Hypothalamus (tissue), 51 donors: ENCODE results near the gene CACNG1.
"Not testable (repeated sequence)": the region's sequence is repeated elsewhere in the genome, so short reads cannot be mapped to it uniquely, and the experiment has no call there.

Experiments used
- DNase-seq, 51 donors: peaks; one replicate each; lab custom pipeline; 2025; lab: John Stamatoyannopoulos, UW

Gene CACNG1

DNA sequence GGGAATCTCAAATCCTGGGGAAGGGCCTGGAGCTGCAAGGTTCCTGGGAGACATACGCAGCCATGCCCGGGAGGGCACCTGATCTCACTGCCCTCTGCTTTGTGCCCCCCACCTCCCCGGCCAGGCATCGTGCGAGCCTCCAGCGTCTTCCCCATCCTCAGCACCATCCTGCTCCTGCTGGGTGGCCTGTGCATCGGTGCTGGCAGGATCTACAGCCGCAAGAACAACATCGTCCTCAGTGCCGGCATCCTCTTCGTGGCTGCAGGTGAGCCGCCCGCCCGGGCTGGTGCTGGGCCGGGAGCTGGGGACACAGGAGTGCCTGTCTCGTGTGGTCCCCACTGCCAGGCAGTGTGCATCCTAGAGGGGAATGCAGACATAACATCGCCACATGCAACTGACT, 19.6 kb upstream of the CACNG1 start:
- no peak for DNase-seq

DNA sequence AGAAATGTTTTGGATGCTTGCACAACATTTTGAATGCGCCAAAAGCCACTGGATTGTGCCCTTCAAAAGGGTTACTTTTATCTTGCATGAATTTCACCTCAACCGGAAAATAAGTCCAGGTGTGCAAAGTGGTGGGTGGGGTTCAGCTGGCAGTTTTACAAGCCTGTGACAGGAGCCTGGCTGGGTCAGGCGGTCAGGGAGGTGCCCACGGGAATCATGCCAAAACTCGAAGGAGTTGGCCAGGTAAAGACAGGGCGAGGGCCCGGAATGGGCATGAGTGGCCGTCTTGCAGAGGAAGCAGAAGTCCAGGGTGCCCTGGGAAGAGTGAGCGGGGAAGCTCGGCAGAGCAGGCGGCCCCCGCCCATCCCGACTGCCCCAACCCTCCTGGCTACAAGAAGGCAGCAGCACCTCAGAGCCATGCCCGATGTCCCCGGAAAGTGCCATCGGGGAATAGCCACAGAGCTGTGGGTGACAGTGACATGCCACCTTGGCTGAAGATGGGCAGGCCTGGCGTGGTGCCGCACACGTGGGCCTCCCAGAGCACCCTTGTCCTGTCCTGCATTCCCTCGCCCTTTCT, 19.1 kb upstream of the CACNG1 start:
- no peak for DNase-seq

DNA sequence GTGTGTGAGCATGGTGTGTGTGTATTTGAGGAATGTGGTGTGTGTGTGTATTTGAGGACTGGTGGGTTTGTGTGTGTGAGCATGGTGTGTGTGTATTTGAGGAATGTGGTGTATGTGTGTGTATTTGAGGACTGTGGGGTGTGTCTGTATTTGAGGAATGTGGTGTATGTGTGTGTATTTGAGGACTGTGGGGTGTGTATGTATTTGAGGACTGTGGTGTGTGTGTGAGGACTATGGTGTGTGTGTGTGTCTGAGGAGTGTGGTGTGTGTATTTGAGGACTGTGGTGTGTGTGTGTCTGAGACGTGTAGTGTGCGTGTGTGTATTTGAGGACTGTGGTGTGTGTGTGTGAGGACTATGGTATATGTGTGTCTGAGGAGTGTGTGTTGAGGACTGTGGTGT, 18.0 kb upstream of the CACNG1 start:
- no peak for DNase-seq

DNA sequence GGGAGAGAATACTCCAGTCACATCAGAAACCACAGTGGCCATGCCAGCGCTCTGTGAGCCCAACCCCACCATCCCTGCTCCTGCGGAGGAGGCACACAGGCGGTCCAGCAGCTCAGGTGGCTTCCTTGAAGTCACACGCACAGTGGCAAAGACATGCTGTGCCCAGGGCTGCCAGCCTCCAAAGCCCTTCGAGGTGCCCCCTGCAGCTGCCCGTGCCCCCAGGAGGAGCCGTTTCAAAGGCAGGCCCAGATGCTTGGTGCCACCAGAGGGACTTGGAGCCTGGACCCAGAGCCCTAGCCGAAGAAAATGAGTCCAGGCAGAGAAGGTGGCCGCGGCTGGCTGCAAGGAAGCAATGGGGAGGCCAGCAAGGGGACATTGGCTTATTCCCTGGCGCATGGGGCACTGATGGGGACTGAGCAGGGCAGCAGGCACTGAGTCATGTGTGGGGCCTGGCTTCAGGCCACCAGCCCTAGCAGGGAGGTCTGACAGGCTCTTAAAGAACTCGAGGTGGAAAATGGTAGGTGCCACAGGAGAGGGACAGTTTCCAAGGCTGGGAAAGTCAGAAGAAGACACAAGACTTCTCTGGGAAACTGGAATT, 17.2 kb upstream of the CACNG1 start:
- no peak for DNase-seq

DNA sequence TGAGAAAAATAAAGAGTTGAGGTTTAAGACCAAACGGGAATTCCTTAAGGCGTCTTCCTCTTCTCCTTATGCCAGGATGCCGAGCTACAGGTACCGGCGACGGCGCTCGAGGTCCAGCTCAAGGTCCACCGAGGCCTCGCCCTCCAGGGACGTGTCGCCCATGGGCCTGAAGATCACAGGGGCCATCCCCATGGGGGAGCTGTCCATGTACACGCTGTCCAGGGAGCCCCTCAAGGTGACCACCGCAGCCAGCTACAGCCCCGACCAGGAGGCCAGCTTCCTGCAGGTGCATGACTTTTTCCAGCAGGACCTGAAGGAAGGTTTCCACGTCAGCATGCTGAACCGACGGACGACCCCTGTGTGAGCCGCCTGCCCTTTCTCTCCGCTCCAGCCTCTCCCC, 13.7 kb upstream of the CACNG1 start:
- DNase-seq = no peak

DNA sequence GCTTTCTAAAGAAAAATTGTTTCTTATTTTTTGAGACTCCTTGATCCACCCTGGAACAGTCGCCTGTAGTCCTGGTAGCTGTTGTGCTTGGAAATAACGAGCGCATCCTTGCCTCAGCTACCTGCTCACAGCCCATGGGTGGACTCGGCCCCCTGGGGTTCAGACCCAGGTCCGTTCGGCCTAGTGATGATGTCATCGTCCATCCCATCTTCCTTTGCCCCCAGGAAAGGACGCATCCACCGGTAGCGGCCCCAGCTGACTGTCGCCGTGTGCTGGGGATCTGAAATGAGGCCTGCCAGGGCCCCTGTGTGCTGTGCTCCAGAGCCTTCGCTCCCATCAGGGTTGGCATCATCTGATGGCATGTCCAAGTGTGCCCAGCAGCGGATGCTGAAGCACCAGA, 12.0 kb upstream of the CACNG1 start:
- no peak for DNase-seq

DNA sequence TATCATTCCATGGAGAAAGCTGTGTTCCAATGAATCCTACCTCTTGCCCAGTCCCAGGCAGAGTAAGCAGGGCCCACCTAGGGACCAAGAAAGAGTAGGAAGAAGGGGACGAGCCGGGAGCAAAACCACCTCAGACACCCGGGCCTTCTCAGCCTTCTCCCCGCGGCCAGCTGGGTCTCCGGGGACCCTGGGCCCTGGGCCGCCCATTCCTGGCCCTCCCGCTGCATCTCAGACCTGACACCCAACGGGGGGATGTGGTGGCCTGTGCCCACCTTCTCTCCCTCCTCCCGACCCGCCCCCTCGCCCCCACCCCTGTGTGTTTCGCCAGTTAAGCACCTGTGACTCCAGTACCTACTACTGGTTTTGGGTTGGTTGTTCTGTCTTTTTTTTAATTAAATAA, 11.4 kb upstream of the CACNG1 start:
- DNase-seq = no peak

DNA sequence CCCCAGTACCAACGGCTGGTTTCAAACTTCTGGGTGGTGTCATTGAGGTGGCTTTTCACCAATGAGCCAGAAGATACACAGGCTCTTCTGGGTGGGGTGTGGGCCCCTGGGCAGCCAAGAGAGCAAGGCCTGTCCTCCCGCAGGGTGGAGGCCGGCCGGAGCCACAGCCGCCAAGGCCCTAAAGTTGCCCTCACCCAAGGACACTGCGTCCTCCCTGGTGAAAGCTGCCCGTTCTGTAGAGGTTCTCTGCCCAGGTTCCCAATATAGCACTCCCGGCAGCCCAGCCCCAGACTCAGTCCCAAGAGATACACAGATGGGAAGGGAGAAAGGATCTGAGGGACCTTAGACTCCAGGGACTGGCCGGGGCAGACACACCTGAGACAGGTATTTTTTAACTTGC, 10.7 kb upstream of the CACNG1 start:
- no peak for DNase-seq

DNA sequence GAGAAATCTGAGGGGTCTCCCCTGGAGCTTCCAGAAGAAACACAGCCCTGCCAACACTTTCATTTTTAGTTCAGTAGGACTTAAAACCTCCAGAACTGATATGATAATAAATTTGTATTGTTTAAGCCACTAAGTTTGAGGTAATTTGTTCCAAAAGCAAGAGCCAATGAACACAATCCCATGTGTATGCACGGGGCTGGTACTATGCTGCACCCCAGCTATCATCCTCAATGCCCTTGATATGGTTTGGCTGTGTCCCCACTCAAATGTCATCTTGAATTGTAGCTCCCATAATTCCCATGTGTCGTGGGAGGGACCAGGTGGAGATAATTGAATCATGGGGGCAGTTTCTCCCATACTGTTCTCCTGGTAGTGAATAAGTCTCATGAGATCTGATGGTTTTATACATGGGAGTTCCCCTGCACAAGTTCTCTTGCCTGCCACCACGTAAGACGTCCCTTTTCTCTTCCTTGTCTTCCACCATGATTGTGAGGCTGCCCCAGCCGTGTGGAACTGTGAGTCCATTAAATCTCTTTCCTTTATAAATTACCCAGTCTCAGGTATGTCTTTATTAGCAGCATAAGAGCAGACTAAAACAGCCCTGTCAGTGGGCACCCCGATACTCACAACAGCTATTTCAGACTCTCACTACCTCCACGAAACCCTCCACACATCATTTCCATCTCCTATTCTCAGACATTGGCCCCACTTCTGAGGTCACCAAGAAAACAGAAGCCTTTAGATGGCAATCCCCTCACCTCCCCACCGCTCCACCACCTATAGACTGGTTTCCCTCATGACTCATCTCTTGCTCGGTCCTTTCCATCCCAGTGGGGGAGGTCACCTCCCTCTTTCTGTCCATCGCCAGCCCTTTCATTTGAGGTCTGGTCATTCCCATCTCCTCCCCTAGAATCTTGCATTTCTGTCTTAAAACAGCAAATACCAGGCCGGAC, 8.9 kb upstream of the CACNG1 start:
- DNase-seq = no peak

DNA sequence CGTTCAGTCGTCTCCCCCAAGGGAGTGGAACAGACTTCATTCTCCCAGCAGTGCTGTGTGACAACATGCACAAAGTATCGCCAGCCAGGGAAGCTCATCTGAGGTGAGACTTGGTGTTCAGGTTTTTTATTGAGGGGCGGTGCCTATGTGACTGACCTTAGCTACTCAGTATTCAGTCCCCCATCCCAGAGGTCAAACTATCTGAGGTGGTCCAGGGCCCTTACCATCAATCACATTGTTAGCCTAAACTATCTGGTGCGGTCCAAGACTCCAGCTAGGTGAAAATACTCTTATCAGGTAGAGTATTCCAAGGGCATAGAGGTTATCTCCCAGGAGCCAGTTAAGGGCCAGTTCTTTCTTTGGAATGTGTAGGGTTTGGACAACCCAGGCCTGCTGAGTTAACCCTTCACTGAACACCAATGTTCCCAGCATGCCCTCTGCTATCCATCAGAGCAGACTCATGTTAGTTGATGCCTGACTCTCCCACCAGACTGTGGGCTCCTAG, 5.4 kb upstream of the CACNG1 start:
- no peak for DNase-seq

DNA sequence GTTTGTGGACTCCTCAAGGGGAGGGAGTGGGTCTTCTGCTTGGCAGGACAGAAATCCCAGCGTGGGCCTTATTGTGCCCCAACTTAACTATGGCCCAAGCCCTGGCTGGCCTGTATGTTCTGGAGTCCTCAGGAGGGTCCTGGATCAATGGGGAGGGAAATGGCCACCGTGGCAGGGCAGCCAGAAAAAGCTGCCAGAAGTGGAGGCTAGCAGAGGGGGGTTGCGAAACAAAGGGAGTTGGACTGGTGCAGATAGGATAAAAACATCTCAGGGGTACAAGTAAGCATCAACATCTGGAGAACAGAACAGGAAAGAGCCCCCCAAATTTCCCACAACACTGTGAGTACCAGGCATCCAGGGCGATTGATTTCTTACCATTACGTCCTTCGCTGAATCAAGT, 3.7 kb upstream of the CACNG1 start:
- DNase-seq = no peak

DNA sequence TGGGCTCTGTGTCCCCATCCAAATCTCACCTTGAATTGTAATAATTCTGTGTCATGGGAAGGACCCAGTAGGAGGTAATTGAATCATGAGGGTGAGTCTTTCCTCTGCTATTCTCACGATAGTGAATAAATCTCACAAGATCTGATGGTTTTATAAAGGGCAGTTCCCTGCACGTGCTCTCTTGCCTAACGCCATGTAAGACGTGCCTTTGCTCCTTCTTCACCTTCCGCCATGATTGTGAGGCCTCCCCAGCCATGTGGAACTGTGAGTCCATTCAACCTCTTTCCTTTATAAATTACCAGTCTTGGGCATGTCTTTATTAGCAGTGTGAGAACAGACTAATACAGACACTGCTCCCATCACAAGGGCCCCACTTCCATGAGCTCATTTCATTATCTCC, 3.2 kb upstream of the CACNG1 start:
- not testable (repeated sequence) for DNase-seq

DNA sequence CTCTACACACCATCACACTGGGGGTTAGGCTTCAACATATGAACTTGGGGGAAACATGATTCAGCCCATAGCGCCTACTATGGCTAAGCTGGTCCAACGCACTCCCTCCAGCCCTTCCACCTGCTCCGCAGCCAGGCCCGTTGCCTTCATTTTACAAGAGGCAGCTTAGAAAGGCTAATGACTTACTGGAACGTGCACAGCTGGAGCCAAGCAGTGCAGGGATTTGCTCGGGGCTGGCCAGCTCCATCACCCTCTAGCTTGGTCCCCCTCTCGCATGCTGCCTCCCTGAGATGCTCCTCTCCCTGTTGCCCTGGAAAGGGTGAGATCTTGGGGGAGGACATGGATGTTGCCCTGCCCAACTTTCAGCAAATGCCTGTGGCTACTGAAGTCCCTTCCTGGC, 2.8 kb upstream of the CACNG1 start:
- no peak for DNase-seq

DNA sequence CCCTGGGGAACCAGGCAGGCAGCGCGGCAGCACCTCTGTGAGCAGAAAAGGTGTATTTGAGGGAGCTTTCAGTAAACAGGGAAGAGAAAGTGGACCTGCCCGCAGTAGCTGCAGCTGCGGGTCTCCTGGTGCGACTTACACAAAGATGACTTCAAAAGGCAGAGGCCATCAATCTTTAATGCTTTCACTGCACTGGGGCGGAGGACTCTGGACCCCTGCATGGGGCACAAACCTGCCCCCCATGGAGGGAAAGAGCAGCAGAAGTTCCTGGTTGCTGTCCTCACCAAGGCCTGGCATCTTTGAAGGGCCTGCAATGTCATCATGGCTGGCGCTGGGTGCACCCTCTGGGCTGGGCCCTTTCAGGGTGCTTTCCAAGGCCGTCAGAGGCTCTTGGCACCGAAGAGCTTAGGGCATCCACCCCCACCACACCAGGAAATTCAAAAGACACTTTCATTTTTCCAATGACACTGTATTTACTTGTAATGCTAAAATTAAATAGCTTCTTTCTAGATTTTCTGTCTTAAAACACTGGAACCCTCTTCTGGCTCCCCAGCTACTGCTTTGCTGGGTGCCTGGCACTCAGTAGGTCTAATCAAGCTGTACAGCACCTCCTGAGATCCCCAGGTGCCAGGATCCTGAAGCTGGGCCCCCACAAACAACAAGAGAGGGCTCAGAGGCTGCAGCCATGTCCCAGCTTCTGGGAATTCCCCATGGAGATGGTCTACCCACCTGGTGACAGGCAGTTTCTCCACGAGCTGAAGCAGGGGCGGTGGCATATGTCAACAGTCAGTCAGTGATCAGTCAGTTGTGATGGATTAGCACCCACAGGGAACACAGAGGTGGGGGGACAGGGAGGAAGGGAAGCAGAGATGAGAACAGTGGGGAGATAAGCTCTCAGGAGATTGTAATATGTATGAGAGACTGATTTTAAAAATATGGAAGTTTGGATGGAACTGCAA, 2.1 kb upstream of the CACNG1 start:
- DNase-seq = no peak

DNA sequence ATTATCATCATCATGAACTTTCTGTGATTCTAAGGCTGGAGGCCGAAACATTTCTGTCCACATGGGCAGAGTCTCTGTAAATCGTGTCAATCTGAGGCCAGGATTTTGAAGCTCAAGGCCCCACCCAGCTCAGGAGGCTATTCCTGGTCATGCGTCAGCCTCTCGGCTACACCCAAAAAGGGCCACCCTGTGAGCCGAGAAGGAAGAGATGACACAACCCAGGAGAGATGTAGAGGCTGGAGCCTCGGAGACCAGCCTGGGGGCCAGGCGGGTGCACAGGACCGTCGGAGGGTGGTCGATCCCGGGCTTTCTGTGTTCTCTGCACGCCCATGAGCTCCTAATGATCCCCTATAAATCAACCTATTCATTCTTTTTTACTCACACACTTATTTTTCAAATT, 1.1 kb upstream of the CACNG1 start:
- DNase-seq = no peak

DNA sequence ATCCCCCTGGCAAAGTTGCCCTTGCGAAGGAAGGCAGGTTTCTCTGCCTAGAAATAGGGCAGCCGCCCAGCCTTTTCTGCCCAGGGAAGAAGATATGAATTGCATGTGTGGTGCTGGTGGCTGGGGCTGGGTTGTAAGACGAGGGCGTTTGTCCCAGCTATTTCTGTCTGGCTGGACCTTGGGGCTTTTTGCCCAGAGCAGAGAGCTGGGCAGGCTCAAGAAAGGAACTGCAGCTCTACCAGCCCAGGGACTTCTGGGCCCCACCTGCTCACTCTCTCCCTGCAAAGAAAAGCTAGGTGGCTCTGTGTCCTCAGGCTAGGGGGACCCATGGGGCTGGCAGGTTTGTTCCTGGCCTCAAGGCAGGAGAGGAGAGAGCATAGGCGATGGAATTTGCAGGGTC, 586 bp downstream of the CACNG1 start:
- DNase-seq = no peak

DNA sequence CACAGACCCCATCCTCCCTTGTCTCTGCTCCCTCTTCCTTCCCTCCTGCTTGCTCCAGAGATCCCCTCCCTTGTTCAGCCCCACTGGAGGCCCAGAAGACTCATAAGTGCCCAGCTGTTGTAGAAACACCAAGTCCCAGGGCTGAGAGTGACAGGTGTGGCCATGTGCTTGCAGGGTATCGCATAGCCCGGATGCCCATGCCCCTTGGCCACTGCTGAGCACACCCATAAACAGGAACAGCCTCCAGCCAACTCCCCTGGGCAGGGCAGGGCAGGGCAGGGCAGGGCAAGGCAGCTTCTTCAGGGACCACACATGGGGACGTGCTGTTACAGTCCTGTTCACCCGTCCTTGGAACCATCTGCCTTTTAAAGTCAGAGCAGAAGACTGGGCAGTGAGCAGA, 2.0 kb downstream of the CACNG1 start:
- no peak for DNase-seq

DNA sequence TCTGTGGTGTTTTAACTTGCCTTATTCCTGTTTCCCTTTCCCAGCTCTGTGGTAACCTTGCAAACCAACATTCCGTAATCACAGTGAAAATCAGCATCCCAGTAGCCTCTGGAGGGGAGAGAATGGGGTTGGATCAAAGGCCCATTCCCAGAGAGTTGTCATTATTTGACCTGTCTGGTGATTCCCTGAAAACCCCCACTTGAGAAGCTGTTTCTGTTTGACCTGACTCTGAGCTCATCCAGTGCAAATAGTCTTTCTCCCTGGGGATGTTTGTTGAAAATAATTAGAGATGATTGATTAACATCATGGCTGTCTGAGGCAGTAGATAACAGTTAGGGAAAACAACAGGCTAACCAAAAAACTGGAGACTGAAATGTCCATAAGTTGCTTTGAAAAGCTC, 3.0 kb downstream of the CACNG1 start:
- no peak for DNase-seq

DNA sequence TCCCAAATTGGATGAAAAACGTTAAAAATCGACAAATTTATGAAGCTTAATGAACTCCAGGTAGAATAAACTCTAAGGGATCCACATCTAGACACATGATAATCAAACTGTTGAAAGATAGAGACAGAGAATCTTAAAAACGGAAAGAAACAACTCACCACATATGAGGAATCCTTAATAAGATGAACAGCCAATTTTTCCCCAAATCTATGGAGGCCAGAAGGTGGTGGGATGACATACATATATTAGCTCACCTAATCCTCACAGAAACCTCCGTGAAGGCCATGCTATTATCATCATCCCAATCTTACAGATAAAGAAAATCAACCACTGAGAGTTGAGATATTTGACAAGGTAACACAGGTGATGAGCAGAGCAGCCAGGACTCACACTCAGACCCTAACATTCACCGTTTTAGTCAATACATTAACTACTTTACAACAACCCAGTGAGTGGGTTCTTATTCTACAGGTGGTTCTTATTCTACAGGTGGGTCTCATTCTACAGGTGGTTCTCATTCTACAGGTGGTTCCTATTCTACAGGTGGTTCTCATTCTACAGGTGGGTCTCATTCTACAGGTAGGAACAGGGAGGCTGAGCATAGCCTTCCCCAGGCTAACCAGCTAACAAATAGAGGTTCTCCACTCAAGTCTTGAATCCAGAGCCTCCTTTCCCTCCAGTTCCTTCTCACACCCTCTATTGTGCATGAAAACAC, 4.8 kb downstream of the CACNG1 start:
- no peak for DNase-seq

DNA sequence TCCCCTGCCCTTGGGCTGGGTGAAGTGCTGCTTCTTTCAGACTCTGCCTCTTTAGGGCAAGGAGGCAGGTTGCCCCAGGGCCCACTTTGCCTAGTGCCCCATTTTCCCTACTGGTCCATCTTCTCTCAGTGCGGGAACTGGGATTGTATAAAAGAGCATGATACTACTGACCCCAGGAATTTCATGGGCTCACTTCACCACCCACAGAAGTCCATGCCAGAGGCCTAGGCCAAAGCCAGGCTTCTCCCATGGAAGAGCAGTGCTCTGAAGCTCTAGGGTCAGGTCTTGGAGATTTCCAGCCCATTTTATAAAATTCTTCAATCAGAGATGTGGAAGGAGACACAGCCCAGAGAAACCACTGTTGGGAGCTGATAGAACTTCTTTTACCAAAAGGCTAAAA, 5.7 kb downstream of the CACNG1 start:
- DNase-seq = no peak
